Pulmonary artery endothelial cell (primary cell): Measurements from ENCODE around the gene IGF2BP2. TPM values are rescaled to one million over a fixed set of nuclear protein-coding genes. Genes with fewer than 3 reads are reported as not detected.

Experiments
- DNase-seq: peaks from one replicate; pipeline ENCODE4 v3.0.0-alpha.2; 2011; ENCODE audit warnings: low read depth, low spot score
- total RNA-seq: library from RNA; depleted of rRNA; stranded (reverse); fragments of >200 nt; gene quantifications from 2 replicates; pipeline ENCODE4 v1.2.3, GENCODE V29; 2014

The IGF2BP2 gene
- total RNA-seq, 1 donor from 2014 or later = 62.0 TPM

- DNase-seq = no peak
Measured at GRCh38 chr3:185737740-185738680, 86.8 kb downstream of the IGF2BP2 start.

- peak; percentile 58 for DNase-seq
Measured at GRCh38 chr3:185737020-185737419, 87.8 kb downstream of the IGF2BP2 start.

GRCh38 chr3:185734725-185735096 lies 90.1 kb downstream of the IGF2BP2 start:
- DNase-seq = no peak

- DNase-seq = peak; percentile 81
Measured at GRCh38 chr3:185733980-185734724, 90.7 kb downstream of the IGF2BP2 start.

- DNase-seq = peak; percentile 98
Measured at GRCh38 chr3:185732782-185733181, 92.1 kb downstream of the IGF2BP2 start.

GRCh38 chr3:185730550-185730949 lies 94.3 kb downstream of the IGF2BP2 start:
- DNase-seq = no peak

GRCh38 chr3:185729337-185730055 lies 95.3 kb downstream of the IGF2BP2 start:
- DNase-seq = peak; percentile 61

- DNase-seq = no peak
Measured at GRCh38 chr3:185728630-185729336, 96.1 kb downstream of the IGF2BP2 start.

- no peak for DNase-seq
Measured at GRCh38 chr3:185727873-185728272, 97.0 kb downstream of the IGF2BP2 start.

GRCh38 chr3:185726254-185726967 lies 98.4 kb downstream of the IGF2BP2 start:
- DNase-seq = no peak

GRCh38 chr3:185724761-185725160 lies 100.1 kb downstream of the IGF2BP2 start:
- no peak for DNase-seq

GRCh38 chr3:185724251-185724650 lies 100.6 kb downstream of the IGF2BP2 start:
- no peak for DNase-seq

GRCh38 chr3:185722881-185723280 lies 102.0 kb downstream of the IGF2BP2 start:
- DNase-seq = no peak

GRCh38 chr3:185721970-185722369 lies 102.9 kb downstream of the IGF2BP2 start:
- no peak for DNase-seq

GRCh38 chr3:185720326-185720725 lies 104.5 kb downstream of the IGF2BP2 start:
- DNase-seq = no peak

GRCh38 chr3:185718736-185719593 lies 105.9 kb downstream of the IGF2BP2 start:
- DNase-seq = no peak

- no peak for DNase-seq
Measured at GRCh38 chr3:185717627-185718402, 107.0 kb downstream of the IGF2BP2 start.

- no peak for DNase-seq
Measured at GRCh38 chr3:185717121-185717520, 107.7 kb downstream of the IGF2BP2 start.
